ENCODE results near the gene ABCC8.

- no peak for TF ChIP-seq CTCF (IDR thresholded peaks at IDR 0.05)
- TF ChIP-seq POLR2A (IDR thresholded peaks at IDR 0.05), result no peak
These were observed at the start of gene ABCC8 for GRCh38 chr11:17476317-17477083.

Data from right lobe of liver (tissue), 4 donors.